Esophagus muscularis mucosa (tissue), 4 donors: ENCODE measurements around the gene SLC39A13. TPM values are rescaled to one million over a fixed set of nuclear protein-coding genes. Genes with fewer than 3 reads are reported as not detected.
A peak's percentile ranks its signal among the peaks of the same experiment; 100 is the strongest.

ENCODE experiments used
- DNase-seq: peaks from one replicate; pipeline ENCODE4 v3.0.0-alpha.2; 2017; ENCODE audit errors: extremely low spot score
- H3K27ac ChIP-seq, 4 donors: fragments of 200-600 bp; sonication (generic); replicated peaks in 1 of 4; 1 replicate in 3 of 4; 2 replicates in 1 of 4; pipeline ENCODE4 v1.5.1; 2016 to 2019; ENCODE audit warnings: mild to moderate bottlenecking in 1 of 4
- H3K27me3 ChIP-seq, 4 donors: fragments of 200-600 bp; sonication (generic); one replicate each; pipeline versions ENCODE4 v1.5.1 to v1.6.0; 2016 to 2019
- H3K36me3 ChIP-seq, 4 donors: fragments of 200-600 bp; sonication (generic); one replicate each; pipeline ENCODE4 v1.5.1; 2016 to 2019
- H3K4me1 ChIP-seq, 4 donors: fragments of 200-600 bp; sonication (generic); one replicate each; pipeline ENCODE4 v1.5.1; 2016 to 2019
- H3K4me3 ChIP-seq, 4 donors: fragments of 200-600 bp; sonication (generic); 1 replicate in 2 of 4; 2 replicates in 2 of 4; pipeline ENCODE4 v1.5.1; 2016 to 2019; ENCODE audit warnings: mild to moderate bottlenecking in 4 of 4, moderate library complexity in 1 of 4
- H3K9me3 ChIP-seq, 4 donors: fragments of 200-600 bp; sonication (generic); 1 replicate in 3 of 4; 2 replicates in 1 of 4; pipeline ENCODE4 v1.5.1; 2016 to 2019
- CTCF ChIP-seq, 3 experiments: fragments of 200-600 bp in 2 of 3; fragments of 450-650 bp in 1 of 3; sonication (generic) in 2 of 3; IDR thresholded peaks; one replicate each; pipeline ENCODE4 v1.5.1; 2017 to 2019; ENCODE audit warnings: antibody characterized with exemption in 3 of 3, mild to moderate bottlenecking in 2 of 3, moderate library complexity in 1 of 3
- EP300 ChIP-seq: sonication (generic); formaldehyde crosslinking; IDR thresholded peaks from one replicate; pipeline ENCODE4 v1.6.1; 2017; ENCODE audit warnings: antibody characterized with exemption
- POLR2A ChIP-seq: fragments of 450-650 bp; IDR thresholded peaks from one replicate; pipeline ENCODE4 v1.6.1; 2017; ENCODE audit warnings: antibody characterized with exemption, moderate library complexity, mild to moderate bottlenecking, low read depth
- POLR2AphosphoS5 ChIP-seq, 2 donors: sonication (generic); formaldehyde crosslinking; IDR thresholded peaks; one replicate each; pipeline ENCODE4 v1.6.1; 2017; ENCODE audit warnings: antibody characterized with exemption in 2 of 2
- WGBS: methylation state at CpG from one replicate; pipeline ENCODE4 v1.1.5; 2018; 5-methylcytosine and 5-hydroxymethylcytosine counted together
- intact Hi-C: fragments of 100-400 bp; cut with DNase I; formaldehyde crosslinking; loops from one replicate; pipeline ENCODE4 v1.15.1; 2023
- total RNA-seq, 4 donors: library from RNA; depleted of rRNA; stranded (reverse); fragments of >200 nt; gene quantifications; one replicate each; pipeline versions ENCODE4 v1.1.0 to v1.2.1, GENCODE V29; 2016

Gene SLC39A13
- total RNA-seq, 4 donors from 2014 or later: 91.9 to 251 (median 129) TPM

- intact Hi-C loops: no loop called here
- no peak for DNase-seq
- Histone ChIP-seq H3K4me1 (peaks cover 5 to 20% (median 19%) of the 10 kb centered on the region in 4 donors), H3K9me3 (no peaks in the 10 kb centered on the region), H3K36me3 (no peaks in the 10 kb centered on the region), H3K27me3 (no peaks in the 10 kb centered on the region), H3K4me3 (no peak overlapping the region), H3K27ac (no peak overlapping the region)
- TF ChIP-seq EP300: no peak
- no peak for TF ChIP-seq POLR2AphosphoS5 (IDR thresholded peaks at IDR 0.05)
- TF ChIP-seq CTCF (IDR thresholded peaks at IDR 0.05): no peak
- TF ChIP-seq POLR2A: no peak
- 86% methylated on average over 3 of the region's 3 CpGs for WGBS
These were observed 24.8 kb downstream of the SLC39A13 start for GRCh38 chr11:47433157-47433556.

- WGBS: 65% methylated on average over 7 of the region's 7 CpGs
- H3K36me3 ChIP-seq: no peaks in the 10 kb centered on the region
- TF ChIP-seq POLR2AphosphoS5 (IDR thresholded peaks at IDR 0.05) (no peak), CTCF (IDR thresholded peaks at IDR 0.05) (no peak), EP300 (no peak), POLR2A (no peak)
- intact Hi-C loops: no loop called here
- no peaks in the 10 kb centered on the region for H3K27me3 ChIP-seq
- H3K4me3 ChIP-seq: no peak overlapping the region
- DNase-seq: no peak
- peaks cover 5 to 21% (median 19%) of the 10 kb centered on the region in 4 donors for H3K4me1 ChIP-seq
- H3K9me3 ChIP-seq: no peaks in the 10 kb centered on the region
- peak overlapping the region; percentile 11 to 65 (median 56) for H3K27ac ChIP-seq
These were observed 25.8 kb downstream of the SLC39A13 start for GRCh38 chr11:47434011-47434786.

- Histone ChIP-seq H3K9me3 (no peaks in the 10 kb centered on the region), H3K4me3 (no peak overlapping the region), H3K4me1 (peaks cover 5 to 21% (median 19%) of the 10 kb centered on the region in 4 donors), H3K27ac (no peak overlapping the region), H3K27me3 (no peaks in the 10 kb centered on the region), H3K36me3 (no peaks in the 10 kb centered on the region)
- intact Hi-C loops: no loop called here
- 94% methylated on average over 3 of the region's 3 CpGs for WGBS
- no peak for TF ChIP-seq EP300
- TF ChIP-seq POLR2AphosphoS5 (IDR thresholded peaks at IDR 0.05): no peak
- no peak for TF ChIP-seq CTCF (IDR thresholded peaks at IDR 0.05)
- no peak for TF ChIP-seq POLR2A
- no peak for DNase-seq
These were observed 27.3 kb downstream of the SLC39A13 start for GRCh38 chr11:47435687-47436086.

GRCh38 chr11:47436726-47437125 lies 28.3 kb downstream of the SLC39A13 start:
- Histone ChIP-seq H3K9me3 (no peaks in the 10 kb centered on the region), H3K27me3 (no peaks in the 10 kb centered on the region), H3K4me1 (peaks cover 5 to 21% (median 19%) of the 10 kb centered on the region in 4 donors), H3K4me3 (no peak overlapping the region), H3K36me3 (no peaks in the 10 kb centered on the region), H3K27ac (no peak overlapping the region)
- intact Hi-C loops: no loop called here
- TF ChIP-seq POLR2A (no peak), EP300 (no peak), CTCF (IDR thresholded peaks at IDR 0.05) (no peak), POLR2AphosphoS5 (IDR thresholded peaks at IDR 0.05) (no peak)
- no peak for DNase-seq
- WGBS: 100% methylated on average over 3 of the region's 3 CpGs
